Measurements from ENCODE around the gene GPER1.
"Not testable (repeated sequence)": the region's sequence is repeated elsewhere in the genome, so short reads cannot be mapped to it uniquely, and the experiment has no call there.

Gene GPER1

DNA sequence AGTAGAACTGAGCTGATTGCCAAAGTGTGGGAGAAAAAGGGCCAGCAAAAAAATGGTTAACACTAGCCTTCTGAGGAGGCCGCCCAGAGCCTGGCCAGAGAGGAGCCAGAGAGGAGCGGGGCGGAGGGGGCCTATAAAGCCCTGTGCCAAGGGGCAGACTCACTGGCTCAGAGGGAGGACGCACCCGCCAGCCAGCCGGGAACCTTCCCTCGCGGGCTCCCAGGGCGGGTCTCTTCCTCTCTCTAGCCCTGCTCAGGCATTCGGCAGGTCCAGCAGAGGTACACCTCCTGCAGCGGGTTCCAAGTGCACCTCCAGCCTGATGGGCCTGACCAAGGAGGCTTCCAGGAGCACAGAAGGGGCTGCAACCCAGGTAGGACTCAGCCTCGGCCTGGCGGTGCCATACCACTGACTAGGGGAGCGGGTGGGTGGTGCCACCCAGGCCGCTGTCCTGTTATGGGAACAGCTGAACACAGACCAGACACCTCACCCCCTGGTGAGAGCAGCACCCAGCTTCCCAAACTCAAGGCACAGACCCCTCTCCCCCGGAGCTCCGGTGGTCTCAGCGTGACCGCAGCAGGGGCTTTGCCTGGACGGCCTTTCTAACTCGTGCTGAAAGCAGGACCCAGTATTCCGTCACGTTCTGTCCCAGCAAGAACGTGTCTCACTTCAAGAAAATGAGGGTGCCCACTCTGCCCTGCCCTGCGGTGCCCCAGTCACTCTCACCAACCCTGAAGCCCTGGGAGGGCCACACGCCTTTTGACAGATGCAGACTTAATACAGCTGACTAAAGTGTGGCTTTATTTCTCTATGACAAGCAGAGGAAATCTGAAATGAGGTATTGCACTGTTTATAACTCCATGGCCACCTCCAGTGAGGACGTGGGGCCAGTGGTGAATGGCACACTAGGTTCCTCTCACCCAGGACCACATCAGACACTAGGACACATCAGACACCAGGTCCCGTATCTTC lies at the start of gene GPER1:
GPER1 (plus strand) TSS at position 162 of the 969 bp plus-strand sequence. CDS start 3,616 bp downstream, outside the sequence.
- DNase-seq: no peak

- DNase-seq: not testable (repeated sequence)
These were observed 47.7 kb upstream of the GPER1 start for GRCh38 chr7:1040233-1040632.

DNA sequence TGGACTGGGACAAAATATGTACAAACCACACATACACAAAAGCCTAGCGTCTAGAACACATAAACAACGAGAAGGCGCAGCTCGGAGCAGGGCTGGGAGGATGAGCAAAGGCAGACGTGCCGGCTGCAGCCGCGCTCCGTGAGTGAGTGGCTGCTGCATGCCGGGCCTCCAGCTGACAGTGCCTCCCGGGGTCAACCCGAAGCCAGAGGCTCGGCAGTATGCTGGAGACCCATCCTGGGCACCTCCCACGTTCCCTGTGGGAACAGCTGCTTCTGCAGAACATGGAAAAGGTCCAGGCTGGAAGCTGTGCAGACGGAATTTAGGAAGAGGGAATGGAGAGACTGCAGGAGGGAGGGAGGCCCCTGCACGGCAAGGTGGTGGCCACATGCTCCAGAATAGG lies 47.1 kb upstream of the GPER1 start:
- no peak for DNase-seq

DNA sequence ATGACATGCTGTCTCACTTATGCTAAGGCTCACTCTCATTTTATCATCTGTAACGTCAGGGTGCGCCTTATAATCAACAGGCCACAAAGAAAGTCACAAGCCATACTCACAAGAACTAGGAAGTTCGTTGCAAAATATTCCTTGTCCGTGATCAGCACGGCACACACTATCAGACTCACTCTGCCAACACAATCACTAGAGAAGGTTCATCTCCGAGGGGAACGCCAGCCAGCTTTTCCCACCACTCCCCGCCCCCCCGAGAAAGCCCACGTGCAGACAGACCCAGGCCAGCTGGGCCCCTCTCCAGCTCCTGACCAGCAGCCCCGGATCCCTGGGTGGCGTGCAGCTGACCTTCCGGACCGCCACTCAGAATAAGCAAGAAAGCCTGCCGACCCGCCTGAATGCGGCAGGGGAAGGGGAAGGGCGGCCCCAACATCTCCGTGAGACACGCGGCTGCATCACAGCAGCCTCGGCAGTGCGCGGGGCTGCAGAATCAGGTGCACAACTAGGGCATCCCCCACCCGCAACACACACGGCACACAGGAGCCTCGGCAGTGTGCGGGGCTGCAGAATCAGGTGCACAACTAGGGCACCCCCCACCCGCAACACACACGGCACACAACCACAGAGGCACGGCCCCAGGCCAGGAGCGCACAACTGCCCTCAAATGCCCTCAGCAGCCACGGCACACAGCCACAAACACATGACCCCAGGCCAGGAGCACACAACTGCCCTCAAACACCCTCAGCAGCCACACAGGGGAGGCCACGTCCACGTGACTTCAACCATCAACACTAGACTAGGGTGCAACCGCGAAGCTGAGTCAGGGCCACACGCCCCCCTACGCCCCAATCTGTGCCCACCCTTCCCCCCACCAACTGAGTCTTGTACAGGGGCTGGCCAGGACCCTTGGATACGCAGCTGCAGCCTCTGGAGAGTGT lies 46.1 kb upstream of the GPER1 start:
- DNase-seq: no peak

- no peak for DNase-seq
These were observed 45.5 kb upstream of the GPER1 start for GRCh38 chr7:1042492-1042833.

DNA sequence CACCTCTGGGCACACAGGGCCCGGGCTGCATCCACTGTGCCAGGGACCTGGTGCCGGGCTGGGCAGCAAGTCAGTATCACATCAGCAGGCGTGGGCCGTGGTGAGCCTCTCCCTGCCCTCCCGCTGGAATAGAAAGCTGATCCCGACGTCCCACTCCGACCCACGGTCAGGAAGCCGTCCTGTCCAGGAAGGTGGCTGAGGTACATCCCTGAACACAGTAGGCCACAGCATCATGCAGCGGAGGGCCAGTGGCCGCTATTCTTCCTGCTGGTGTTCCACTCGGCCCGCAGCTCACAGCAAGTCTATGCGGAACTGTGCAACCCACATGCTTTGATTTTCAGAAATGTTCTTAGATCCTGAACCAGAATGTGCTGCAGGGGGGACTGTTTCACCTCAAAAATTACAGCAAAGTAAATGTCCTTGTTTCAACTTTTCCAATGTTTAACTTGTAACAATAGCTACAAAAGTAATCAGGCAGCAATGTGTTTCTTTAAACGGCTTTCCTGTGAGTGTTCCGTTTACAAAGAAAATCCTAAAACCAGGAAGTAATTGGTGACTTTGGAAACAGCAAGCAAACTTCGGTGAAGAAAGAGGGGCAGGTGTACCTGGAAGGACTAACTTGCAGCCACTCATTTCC lies 44.2 kb upstream of the GPER1 start:
- no peak for DNase-seq

GRCh38 chr7:1044189-1045068 lies 43.5 kb upstream of the GPER1 start, which contains the start of gene GPR146:
Gene GPR146, plus strand, starts transcription at chr7:1044546. Its CDS starts 12,970 bp downstream, at chr7:1057516.
- peak; percentile 96 for DNase-seq

- no peak for DNase-seq
These were observed 42.5 kb upstream of the GPER1 start for GRCh38 chr7:1045069-1046063.

- peak; percentile 48 for DNase-seq
These were observed 40.9 kb upstream of the GPER1 start for GRCh38 chr7:1046722-1047679.

- no peak for DNase-seq
These were observed 38.7 kb upstream of the GPER1 start for GRCh38 chr7:1049006-1049741.

DNA sequence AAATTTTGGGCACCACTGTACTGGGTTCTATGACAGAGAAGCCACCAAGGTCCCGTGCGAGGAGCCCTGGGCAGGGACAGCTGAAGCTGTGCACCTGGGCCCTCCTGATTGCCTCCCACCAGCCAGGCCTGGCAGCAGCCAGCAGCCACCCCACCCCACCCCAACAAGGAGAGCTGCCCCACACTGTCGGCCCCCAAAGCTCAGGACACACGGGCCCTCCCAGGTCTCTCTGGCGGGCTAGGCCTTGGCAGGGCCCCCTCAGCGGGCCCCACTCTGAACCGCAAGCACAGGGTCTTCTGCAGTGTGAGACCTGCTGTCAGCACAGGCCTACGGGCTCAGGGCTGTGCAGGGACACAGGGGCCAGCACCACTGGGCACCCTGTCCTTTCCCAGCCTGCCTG lies 38.1 kb upstream of the GPER1 start:
- no peak for DNase-seq

GRCh38 chr7:1050254-1050906 lies 37.5 kb upstream of the GPER1 start:
- no peak for DNase-seq

- no peak for DNase-seq
These were observed 36.8 kb upstream of the GPER1 start for GRCh38 chr7:1050956-1051690.

DNA sequence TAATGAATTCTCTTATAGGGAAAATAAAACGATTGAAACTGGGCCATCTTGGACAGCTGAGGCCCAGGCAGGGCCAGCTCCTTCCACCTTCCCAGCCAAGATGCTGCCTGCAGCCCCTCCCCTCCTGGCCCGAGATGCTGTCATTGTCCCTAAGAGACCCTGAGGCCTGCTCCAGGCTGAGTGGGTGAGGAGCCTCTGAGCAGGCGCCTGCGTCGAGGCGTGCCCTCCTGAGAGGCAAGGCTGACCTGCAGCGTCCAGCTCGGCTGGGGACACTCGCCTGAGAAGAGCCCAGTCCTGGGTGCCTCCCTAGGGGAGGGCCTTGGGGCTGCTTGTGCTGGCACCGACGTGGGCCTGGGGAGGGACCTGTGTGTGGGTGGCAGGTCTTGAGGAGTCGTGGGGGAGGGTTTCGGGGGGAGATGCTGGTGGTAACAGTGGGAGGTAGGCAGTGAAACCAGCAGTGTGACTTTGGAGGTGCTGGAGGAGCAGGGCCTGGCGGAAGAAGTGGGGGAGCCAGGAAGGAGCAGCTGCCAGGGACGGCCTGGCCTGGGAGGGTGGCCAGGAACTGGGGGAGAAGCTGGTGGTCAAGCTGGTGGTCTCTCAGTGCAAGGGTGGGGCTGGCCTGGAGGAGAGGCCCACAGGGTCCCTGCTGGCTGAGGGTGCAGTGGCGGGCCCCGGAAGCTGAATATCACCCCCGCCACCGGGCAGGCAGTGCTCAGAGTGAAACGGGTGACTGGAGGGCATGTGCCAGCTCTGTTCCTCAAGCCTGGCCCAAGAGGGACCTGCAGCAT lies 35.7 kb upstream of the GPER1 start:
- no peak for DNase-seq

GRCh38 chr7:1053002-1053411 lies 34.9 kb upstream of the GPER1 start:
- no peak for DNase-seq

GRCh38 chr7:1053816-1054370 lies 34.0 kb upstream of the GPER1 start:
- no peak for DNase-seq
